ENCODE results near the gene NOL8. TPM values are rescaled to one million over a fixed set of nuclear protein-coding genes. Genes with fewer than 3 reads are reported as not detected.

The NOL8 gene
- total RNA-seq, 2 donors from 2014 or later = 26.5 to 38.2 TPM

DNA sequence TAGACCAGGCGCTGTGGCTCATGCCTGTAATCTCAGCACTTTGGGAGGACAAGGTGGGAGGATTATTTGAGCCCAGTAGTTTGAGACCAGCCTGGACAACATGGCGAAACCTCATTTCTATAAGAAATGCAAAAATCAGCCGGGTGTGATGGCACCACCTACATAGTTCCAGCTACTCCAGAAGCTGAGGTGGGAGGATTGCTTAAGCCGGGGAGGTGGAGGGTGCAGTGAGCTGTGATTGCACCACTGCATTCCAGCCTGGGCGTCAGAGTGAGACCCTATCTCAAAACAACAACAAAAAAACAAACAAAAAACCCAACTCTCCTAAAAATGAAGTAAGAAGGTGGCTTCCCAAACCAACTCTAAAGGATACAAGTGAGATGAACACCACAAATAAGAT lies 54.6 kb downstream of the NOL8 start:
- Histone ChIP-seq H3K27me3 (no peaks in the 10 kb centered on the region), H3K27ac (no peak overlapping the region), H3K9me3 (no peaks in the 10 kb centered on the region), H3K36me3 (replicated peaks in 1 of 2; ENCODE audit: insufficient read depth in 1 of 2, low read depth in 2 of 2) (peaks cover 22 to 53% of the 10 kb centered on the region in 2 donors), H3K4me1 (no peaks in the 10 kb centered on the region), H3K4me3 (no peak overlapping the region)
- WGBS, 2 donors = 94 to 97% methylated on average over 5 of the region's 5 CpGs
- DNase-seq = no peak
- no peak for ATAC-seq
- TF ChIP-seq, protein P1, sequence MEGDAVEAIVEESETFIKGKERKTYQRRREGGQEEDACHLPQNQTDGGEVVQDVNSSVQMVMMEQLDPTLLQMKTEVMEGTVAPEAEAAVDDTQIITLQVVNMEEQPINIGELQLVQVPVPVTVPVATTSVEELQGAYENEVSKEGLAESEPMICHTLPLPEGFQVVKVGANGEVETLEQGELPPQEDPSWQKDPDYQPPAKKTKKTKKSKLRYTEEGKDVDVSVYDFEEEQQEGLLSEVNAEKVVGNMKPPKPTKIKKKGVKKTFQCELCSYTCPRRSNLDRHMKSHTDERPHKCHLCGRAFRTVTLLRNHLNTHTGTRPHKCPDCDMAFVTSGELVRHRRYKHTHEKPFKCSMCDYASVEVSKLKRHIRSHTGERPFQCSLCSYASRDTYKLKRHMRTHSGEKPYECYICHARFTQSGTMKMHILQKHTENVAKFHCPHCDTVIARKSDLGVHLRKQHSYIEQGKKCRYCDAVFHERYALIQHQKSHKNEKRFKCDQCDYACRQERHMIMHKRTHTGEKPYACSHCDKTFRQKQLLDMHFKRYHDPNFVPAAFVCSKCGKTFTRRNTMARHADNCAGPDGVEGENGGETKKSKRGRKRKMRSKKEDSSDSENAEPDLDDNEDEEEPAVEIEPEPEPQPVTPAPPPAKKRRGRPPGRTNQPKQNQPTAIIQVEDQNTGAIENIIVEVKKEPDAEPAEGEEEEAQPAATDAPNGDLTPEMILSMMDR (IDR thresholded peaks at IDR 0.05) = no peak
- no peak for TF ChIP-seq POLR2A (IDR thresholded peaks at IDR 0.05)
- intact Hi-C loops (cut with DNase I) = no loop called here

DNA sequence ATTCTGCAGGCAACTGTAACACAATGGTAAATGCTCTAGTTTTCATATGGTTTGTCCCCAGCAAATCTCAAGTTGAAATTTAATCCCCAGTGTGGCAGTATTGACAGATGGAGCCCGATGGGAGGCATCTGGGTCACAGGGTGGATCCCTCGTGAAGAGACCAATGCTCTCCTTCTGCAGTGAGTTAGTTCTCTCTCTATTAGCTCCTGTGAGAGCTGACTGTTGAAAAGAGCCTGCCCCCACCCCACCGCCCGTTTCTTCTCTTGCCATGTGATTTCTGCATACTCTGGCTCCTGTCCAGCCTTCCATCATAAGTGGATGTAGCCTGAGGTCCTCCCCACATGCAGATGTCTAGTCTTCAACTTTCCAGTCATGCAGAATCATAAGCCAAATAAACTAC lies 58.7 kb downstream of the NOL8 start:
- TF ChIP-seq, protein P1 (IDR thresholded peaks at IDR 0.05) = no peak
- TF ChIP-seq POLR2A (IDR thresholded peaks at IDR 0.05) = no peak
- Histone ChIP-seq H3K27me3 (no peaks in the 10 kb centered on the region), H3K4me3 (no peak overlapping the region), H3K36me3 (replicated peaks in 1 of 2; ENCODE audit: insufficient read depth in 1 of 2, low read depth in 2 of 2) (peaks cover 28 to 66% of the 10 kb centered on the region in 2 donors), H3K9me3 (no peaks in the 10 kb centered on the region), H3K4me1 (no peaks in the 10 kb centered on the region), H3K27ac (no peak overlapping the region)
- ATAC-seq (no peak), DNase-seq (no peak)
- WGBS, 2 donors = 74 to 80% methylated on average over 3 to 4 of the region's 4 CpGs
- intact Hi-C loops (cut with DNase I) = no loop called here

DNA sequence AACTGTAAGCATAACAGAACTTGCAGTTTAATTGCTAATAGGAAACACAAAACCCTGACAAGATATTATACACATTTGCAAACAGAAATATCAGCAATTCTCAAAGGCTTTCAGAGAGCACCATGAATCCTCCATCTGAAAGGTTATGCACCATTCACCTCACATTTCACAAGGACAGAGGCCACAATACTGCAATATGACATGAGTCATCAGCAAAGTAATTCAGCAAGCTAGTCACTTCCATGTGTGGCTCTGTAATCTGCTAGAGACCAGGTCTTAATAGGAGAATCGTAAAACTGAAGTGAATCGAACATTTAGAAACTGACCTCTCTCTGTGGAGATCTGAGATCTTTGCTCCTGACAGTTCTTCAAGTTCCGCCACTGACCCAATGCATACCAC lies 60.0 kb downstream of the NOL8 start:
- Histone ChIP-seq H3K27me3 (no peaks in the 10 kb centered on the region), H3K9me3 (no peaks in the 10 kb centered on the region), H3K36me3 (replicated peaks in 1 of 2; ENCODE audit: insufficient read depth in 1 of 2, low read depth in 2 of 2) (peaks cover 28 to 63% of the 10 kb centered on the region in 2 donors), H3K27ac (no peak overlapping the region), H3K4me1 (no peaks in the 10 kb centered on the region), H3K4me3 (no peak overlapping the region)
- intact Hi-C loops (cut with DNase I) = no loop called here
- 77 to 91% methylated on average over 3 of the region's 3 CpGs for WGBS, 2 donors
- TF ChIP-seq POLR2A (IDR thresholded peaks at IDR 0.05) = no peak
- TF ChIP-seq, protein P1 (IDR thresholded peaks at IDR 0.05) = no peak
- DNase-seq (no peak), ATAC-seq (no peak)

DNA sequence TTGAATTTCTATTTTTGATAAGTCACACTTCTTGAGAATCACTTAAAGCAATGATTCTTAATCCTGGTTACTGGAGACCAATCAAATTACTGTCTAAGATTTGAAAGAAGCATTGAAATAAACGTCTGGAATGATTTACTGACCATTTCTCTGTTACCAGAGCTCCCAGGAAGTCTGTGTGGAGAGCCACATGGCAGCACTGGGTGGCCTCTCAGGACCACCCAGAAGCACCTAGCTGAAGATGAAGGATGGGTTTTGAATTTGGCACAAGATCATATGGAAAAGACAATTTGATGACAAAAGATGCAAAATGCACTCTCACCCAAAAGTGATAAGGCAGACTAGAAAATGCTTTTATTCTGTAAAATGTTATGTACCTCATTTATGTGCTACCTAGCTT lies 62.0 kb downstream of the NOL8 start:
- no peak overlapping the region for H3K4me3 ChIP-seq
- ATAC-seq (no peak), DNase-seq (no peak)
- H3K27me3 ChIP-seq = no peaks in the 10 kb centered on the region
- H3K4me1 ChIP-seq = no peaks in the 10 kb centered on the region
- H3K9me3 ChIP-seq = no peaks in the 10 kb centered on the region
- H3K27ac ChIP-seq = no peak overlapping the region
- intact Hi-C loops (cut with DNase I) = no loop called here
- TF ChIP-seq, protein P1 (IDR thresholded peaks at IDR 0.05) = no peak
- TF ChIP-seq POLR2A (IDR thresholded peaks at IDR 0.05) = no peak
- H3K36me3 ChIP-seq (replicated peaks in 1 of 2; ENCODE audit: insufficient read depth in 1 of 2, low read depth in 2 of 2) = peaks cover 36 to 62% of the 10 kb centered on the region in 2 donors
- 25 to 29% methylated on average over 1 of the region's 1 CpG for WGBS, 2 donors

DNA sequence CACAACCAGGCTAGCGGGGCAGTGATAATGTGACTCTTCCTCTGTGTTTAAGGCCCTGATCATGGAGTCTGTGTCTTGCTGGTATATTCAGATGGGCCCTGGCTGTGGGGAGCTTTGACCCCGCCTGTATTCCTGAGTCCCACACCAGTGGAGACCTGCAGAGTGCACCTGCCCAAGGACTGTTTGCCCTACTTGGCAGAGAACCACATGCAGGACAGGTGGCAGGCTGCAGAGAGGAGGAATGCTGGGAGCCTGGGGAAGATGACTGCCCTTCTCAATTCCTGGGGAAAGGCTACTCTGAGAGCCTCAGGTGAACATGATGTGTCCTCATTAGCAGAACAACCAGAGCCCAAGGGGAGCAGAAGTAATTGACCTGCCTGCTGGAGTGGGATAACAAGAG lies 67.8 kb downstream of the NOL8 start:
- H3K4me3 ChIP-seq = no peak overlapping the region
- H3K36me3 ChIP-seq (replicated peaks in 1 of 2; ENCODE audit: insufficient read depth in 1 of 2, low read depth in 2 of 2) = peaks cover 23 to 63% of the 10 kb centered on the region in 2 donors
- no peaks in the 10 kb centered on the region for H3K4me1 ChIP-seq
- no peaks in the 10 kb centered on the region for H3K27me3 ChIP-seq
- DNase-seq (peak in 1 of 4 donors; percentile 6), ATAC-seq (no peak)
- WGBS, 2 donors = 87 to 93% methylated on average over 1 to 2 of the region's 2 CpGs
- TF ChIP-seq, protein P1 (IDR thresholded peaks at IDR 0.05) = no peak
- no peak for TF ChIP-seq POLR2A (IDR thresholded peaks at IDR 0.05)
- intact Hi-C loops (cut with DNase I) = no loop called here
- no peak overlapping the region for H3K27ac ChIP-seq
- H3K9me3 ChIP-seq = no peaks in the 10 kb centered on the region
